Activated CD8-positive, alpha-beta T cell treated with anti-CD3 and anti-CD28 coated beads, Interleukin-2, amount 10 ng/mL, durations not matched to agents 7 days and 5 days (primary cell): ENCODE measurements around the gene SLC16A11. TPM values are rescaled to one million over a fixed set of nuclear protein-coding genes. Genes with fewer than 3 reads are reported as not detected.

ENCODE experiments used
- ATAC-seq: fragments of 150-1000 bp; cut with Tn5 transposase; one replicate; pipeline ENCODE4 v1.10.0; 2021; ENCODE audit warnings: moderate library complexity
- CTCF ChIA-PET: fragments of 350-600 bp; sonication (Branson Sonifier 250); formaldehyde crosslinking; loops from one replicate; lab custom pipeline; 2021; ENCODE audit warnings: antibody characterized with exemption; lab: Charles Lee
- POLR2A ChIA-PET: fragments of 350-600 bp; sonication (Branson Sonifier 250); formaldehyde crosslinking; loops from one replicate; lab custom pipeline; 2021; ENCODE audit warnings: antibody characterized with exemption; lab: Charles Lee
- DNase-seq: peaks from one replicate; pipeline ENCODE4 v3.0.0-alpha.2; 2020
- H3K27ac Mint-ChIP-seq: one replicate; pipeline ENCODE4 v1.8.0; 2021; ENCODE audit warnings: mild to moderate bottlenecking, mixed read lengths
- H3K27me3 Mint-ChIP-seq: one replicate; pipeline ENCODE4 v1.8.0; 2021; ENCODE audit warnings: low read depth, mixed read lengths
- H3K36me3 Mint-ChIP-seq: one replicate; pipeline ENCODE4 v1.8.0; 2021; ENCODE audit warnings: low read depth, mixed read lengths
- H3K4me1 Mint-ChIP-seq: one replicate; pipeline ENCODE4 v1.8.0; 2021; ENCODE audit warnings: low read depth, mixed read lengths
- H3K4me3 Mint-ChIP-seq: one replicate; pipeline ENCODE4 v1.8.0; 2021; ENCODE audit warnings: mild to moderate bottlenecking, mixed read lengths
- H3K9me3 Mint-ChIP-seq: one replicate; pipeline ENCODE4 v1.8.0; 2022; ENCODE audit warnings: mixed read lengths; ENCODE audit not compliant: insufficient read depth
- total RNA-seq, 2 experiments: library from RNA; stranded (reverse); gene quantifications; one replicate each; pipeline ENCODE4 v1.2.3, GENCODE V29; 2021

SLC16A11 gene
- total RNA-seq, 2 experiments from 2014 or later: 0.34 to 0.39 TPM

- no peaks in the 10 kb centered on the region for H3K9me3 Mint-ChIP-seq
- peaks cover 12% of the 10 kb centered on the region for H3K27me3 Mint-ChIP-seq
- H3K27ac Mint-ChIP-seq: no peak overlapping the region
- peaks cover 25% of the 10 kb centered on the region for H3K4me1 Mint-ChIP-seq
- CTCF ChIA-PET: no interaction called here
- POLR2A ChIA-PET: no interaction called here
- H3K4me3 Mint-ChIP-seq: no peak overlapping the region
- DNase-seq: no peak
- no peaks in the 10 kb centered on the region for H3K36me3 Mint-ChIP-seq
- ATAC-seq: no peak
These were observed 34.1 kb upstream of the SLC16A11 start for GRCh38 chr17:7077911-7078546.

GRCh38 chr17:7074931-7075330 lies 31.0 kb upstream of the SLC16A11 start:
- POLR2A ChIA-PET: no interaction called here
- Mint-ChIP-seq H3K27ac (no peak overlapping the region), H3K9me3 (no peaks in the 10 kb centered on the region), H3K27me3 (peaks cover 13% of the 10 kb centered on the region), H3K4me3 (no peak overlapping the region), H3K4me1 (no peaks in the 10 kb centered on the region), H3K36me3 (no peaks in the 10 kb centered on the region)
- DNase-seq: no peak
- CTCF ChIA-PET: interaction anchor here (0.8 to 1.3 kb wide), 5 partner anchors 17 to 103 kb away, joined by 3 to 4 read pairs (median 3); no protein-coding TSS in a partner anchor
- no peak for ATAC-seq

- DNase-seq (no peak), ATAC-seq (no peak)
- no peaks in the 10 kb centered on the region for H3K36me3 Mint-ChIP-seq
- POLR2A ChIA-PET: no interaction called here
- peaks cover 12% of the 10 kb centered on the region for H3K9me3 Mint-ChIP-seq
- H3K27me3 Mint-ChIP-seq: peaks cover 17% of the 10 kb centered on the region
- CTCF ChIA-PET: interaction anchor here (1.7 kb wide), 1 partner anchor 27 kb away, joined by 7 read pairs; no protein-coding TSS in a partner anchor
- no peak overlapping the region for H3K27ac Mint-ChIP-seq
- no peak overlapping the region for H3K4me3 Mint-ChIP-seq
- no peaks in the 10 kb centered on the region for H3K4me1 Mint-ChIP-seq
These were observed 28.5 kb upstream of the SLC16A11 start for GRCh38 chr17:7072406-7072805.

GRCh38 chr17:7070712-7071111 lies 26.8 kb upstream of the SLC16A11 start:
- H3K27me3 Mint-ChIP-seq: peaks cover 17% of the 10 kb centered on the region
- peaks cover 12% of the 10 kb centered on the region for H3K9me3 Mint-ChIP-seq
- no peaks in the 10 kb centered on the region for H3K4me1 Mint-ChIP-seq
- no peak overlapping the region for H3K27ac Mint-ChIP-seq
- DNase-seq (no peak), ATAC-seq (no peak)
- no peaks in the 10 kb centered on the region for H3K36me3 Mint-ChIP-seq
- ChIA-PET POLR2A (no interaction called here), CTCF (no interaction called here)
- no peak overlapping the region for H3K4me3 Mint-ChIP-seq

GRCh38 chr17:7068268-7068667 lies 24.4 kb upstream of the SLC16A11 start:
- Mint-ChIP-seq H3K4me1 (no peaks in the 10 kb centered on the region), H3K4me3 (no peak overlapping the region), H3K36me3 (no peaks in the 10 kb centered on the region), H3K27me3 (peaks cover 16% of the 10 kb centered on the region), H3K9me3 (peaks cover 12% of the 10 kb centered on the region), H3K27ac (no peak overlapping the region)
- ChIA-PET CTCF (no interaction called here), POLR2A (no interaction called here)
- ATAC-seq (no peak), DNase-seq (no peak)

- H3K27ac Mint-ChIP-seq: no peak overlapping the region
- ChIA-PET POLR2A (no interaction called here), CTCF (no interaction called here)
- no peak for DNase-seq
- no peak overlapping the region for H3K4me3 Mint-ChIP-seq
- H3K36me3 Mint-ChIP-seq: no peaks in the 10 kb centered on the region
- peaks cover 14% of the 10 kb centered on the region for H3K27me3 Mint-ChIP-seq
- H3K9me3 Mint-ChIP-seq: peaks cover 12% of the 10 kb centered on the region
- no peak for ATAC-seq
- no peaks in the 10 kb centered on the region for H3K4me1 Mint-ChIP-seq
These were observed 23.3 kb upstream of the SLC16A11 start for GRCh38 chr17:7067198-7067597.

GRCh38 chr17:7064261-7064660 lies 20.4 kb upstream of the SLC16A11 start:
- ATAC-seq (no peak), DNase-seq (no peak)
- peaks cover 12% of the 10 kb centered on the region for H3K9me3 Mint-ChIP-seq
- peaks cover 14% of the 10 kb centered on the region for H3K27me3 Mint-ChIP-seq
- H3K4me3 Mint-ChIP-seq: no peak overlapping the region
- H3K27ac Mint-ChIP-seq: no peak overlapping the region
- H3K4me1 Mint-ChIP-seq: no peaks in the 10 kb centered on the region
- CTCF ChIA-PET: no interaction called here
- no peaks in the 10 kb centered on the region for H3K36me3 Mint-ChIP-seq
- POLR2A ChIA-PET: no interaction called here

- H3K36me3 Mint-ChIP-seq: no peaks in the 10 kb centered on the region
- POLR2A ChIA-PET: no interaction called here
- no peaks in the 10 kb centered on the region for H3K4me1 Mint-ChIP-seq
- peaks cover 9% of the 10 kb centered on the region for H3K27me3 Mint-ChIP-seq
- H3K27ac Mint-ChIP-seq: no peak overlapping the region
- CTCF ChIA-PET: interaction anchor here (1.8 kb wide), 1 partner anchor 12 kb away, joined by 9 read pairs; no protein-coding TSS in a partner anchor
- H3K4me3 Mint-ChIP-seq: no peak overlapping the region
- DNase-seq: no peak
- peaks cover 9% of the 10 kb centered on the region for H3K9me3 Mint-ChIP-seq
- no peak for ATAC-seq
These were observed 19.7 kb upstream of the SLC16A11 start for GRCh38 chr17:7063518-7064094.

GRCh38 chr17:7060165-7060891 lies 16.4 kb upstream of the SLC16A11 start:
- ChIA-PET POLR2A (no interaction called here), CTCF (interaction anchor here (0.7 to 1.4 kb wide), 4 partner anchors 8 to 116 kb away, joined by 3 to 4 read pairs (median 3); no protein-coding TSS in a partner anchor)
- Mint-ChIP-seq H3K4me1 (no peaks in the 10 kb centered on the region), H3K4me3 (no peak overlapping the region), H3K9me3 (no peaks in the 10 kb centered on the region), H3K27me3 (peaks cover 9% of the 10 kb centered on the region), H3K27ac (no peak overlapping the region), H3K36me3 (no peaks in the 10 kb centered on the region)
- DNase-seq (no peak), ATAC-seq (no peak)

GRCh38 chr17:7058831-7059447 lies 15.0 kb upstream of the SLC16A11 start:
- POLR2A ChIA-PET: no interaction called here
- no peaks in the 10 kb centered on the region for H3K4me1 Mint-ChIP-seq
- DNase-seq (no peak), ATAC-seq (no peak)
- H3K36me3 Mint-ChIP-seq: no peaks in the 10 kb centered on the region
- H3K27me3 Mint-ChIP-seq: peaks cover 9% of the 10 kb centered on the region
- H3K4me3 Mint-ChIP-seq: no peak overlapping the region
- H3K9me3 Mint-ChIP-seq: no peaks in the 10 kb centered on the region
- no peak overlapping the region for H3K27ac Mint-ChIP-seq
- CTCF ChIA-PET: interaction anchor here (0.8 to 1.3 kb wide), 3 partner anchors 13 to 75 kb away, joined by 3 to 4 read pairs (median 3); no protein-coding TSS in a partner anchor

GRCh38 chr17:7056386-7056785 lies 12.5 kb upstream of the SLC16A11 start:
- POLR2A ChIA-PET: no interaction called here
- no peaks in the 10 kb centered on the region for H3K4me1 Mint-ChIP-seq
- H3K36me3 Mint-ChIP-seq: no peaks in the 10 kb centered on the region
- H3K9me3 Mint-ChIP-seq: no peaks in the 10 kb centered on the region
- DNase-seq: no peak
- H3K27ac Mint-ChIP-seq: no peak overlapping the region
- no peak overlapping the region for H3K4me3 Mint-ChIP-seq
- peaks cover 9% of the 10 kb centered on the region for H3K27me3 Mint-ChIP-seq
- no peak for ATAC-seq
- CTCF ChIA-PET: interaction anchor here (13.6 kb wide), 1 partner anchor 81 kb away, joined by 395 read pairs; no protein-coding TSS in a partner anchor
